Measurements from ENCODE around the gene VGLL4.

GRCh38 chr3:11562277-11562881 is 81.3 kb downstream of the VGLL4 start:
- no peak for TF ChIP-seq CTCF (IDR thresholded peaks at IDR 0.05)
- no peak for TF ChIP-seq POLR2A (IDR thresholded peaks at IDR 0.05)

All from lower leg skin (tissue), 3 donors.